H1 (cell line): ENCODE results near the gene PPP1R12C. TPM values are rescaled to one million over a fixed set of nuclear protein-coding genes. Genes with fewer than 3 reads are reported as not detected.

ENCODE experiments used
- EZH2 ChIP-seq: fragments of 200-600 bp; sonication (generic); IDR thresholded peaks from 2 replicates; pipeline ENCODE4 v1.7.1; 2012; ENCODE audit warnings: low read depth, mild to moderate bottlenecking, moderate library complexity, low read length, inconsistent platforms; ENCODE audit not compliant: severe bottlenecking
- GABPA ChIP-seq: IDR thresholded peaks from 2 replicates; pipeline ENCODE4 v1.6.1; 2011; ENCODE audit warnings: mild to moderate bottlenecking, low read length, moderate library complexity, borderline replicate concordance; ENCODE audit not compliant: insufficient read depth
- JUND ChIP-seq: IDR thresholded peaks from 2 replicates; pipeline ENCODE4 v1.6.1; 2011; ENCODE audit warnings: mild to moderate bottlenecking, improper control_type of control experiment, low read length
- KDM4A ChIP-seq: IDR thresholded peaks from one replicate; pipeline ENCODE4 v1.7.1; 2012; ENCODE audit warnings: low read depth, mild to moderate bottlenecking, moderate library complexity, low read length, inconsistent platforms; ENCODE audit not compliant: severe bottlenecking
- NANOG ChIP-seq: IDR thresholded peaks from 2 replicates; pipeline ENCODE4 v1.6.1; 2011; ENCODE audit warnings: low read length, low read depth, mild to moderate bottlenecking, inconsistent platforms; ENCODE audit not compliant: insufficient read depth, poor library complexity, severe bottlenecking
- POLR2AphosphoS5 ChIP-seq: IDR thresholded peaks from 2 replicates; pipeline ENCODE4 v1.6.1; 2011; ENCODE audit warnings: low read depth, low read length
- RAD21 ChIP-seq, 2 experiments: IDR thresholded peaks in 1 of 2; conservative IDR thresholded peaks in 1 of 2; 2 replicates each; pipeline ENCODE4 v1.6.1; 2011; ENCODE audit warnings: low read depth in 2 of 2, low read length in 2 of 2, improper control_type of control experiment in 1 of 2, inconsistent platforms in 1 of 2, mild to moderate bottlenecking in 1 of 2, moderate library complexity in 1 of 2
- SIN3A ChIP-seq, 2 experiments: IDR thresholded peaks in 1 of 2; conservative IDR thresholded peaks in 1 of 2; 2 replicates each; pipeline ENCODE4 v1.6.1; 2011 to 2012; ENCODE audit warnings: low read length in 2 of 2, improper control_type of control experiment in 1 of 2, low read depth in 1 of 2, mild to moderate bottlenecking in 1 of 2
- SIX5 ChIP-seq: IDR thresholded peaks from 2 replicates; pipeline ENCODE4 v1.6.1; 2011; ENCODE audit warnings: mild to moderate bottlenecking, low read depth, low read length
- TCF12 ChIP-seq: IDR thresholded peaks from 2 replicates; pipeline ENCODE4 v1.6.1; 2011; ENCODE audit warnings: low read depth, mild to moderate bottlenecking, low read length
- YY1 ChIP-seq: IDR thresholded peaks from 2 replicates; pipeline ENCODE4 v1.6.1; 2011; ENCODE audit warnings: low read depth, mild to moderate bottlenecking, low read length
- polyA plus RNA-seq, 7 experiments: library from polyadenylated mRNA; depleted of rRNA in 3 of 7; stranded (reverse) in 5 of 7; unstranded in 2 of 7; fragments of >200 nt in 5 of 7; fragments of 200-250 nt in 2 of 7; gene quantifications; 1 replicate in 5 of 7; 2 replicates in 1 of 7; 4 replicates in 1 of 7; pipeline versions ENCODE4 v1.2.1 to v1.2.3, GENCODE V29; 2011 to 2013; ENCODE audit warnings: missing spikeins in 2 of 7, mixed read lengths in 2 of 7
- total RNA-seq: library from RNA; stranded (reverse); fragmentation: NEBNext Ultra II Directional; extraction: Animal tissue kit (Norgen Biotek cat#: 25700); gene quantifications from 2 replicates; pipeline ENCODE4 v1.2.1, GENCODE V29; 2021
- TF ChIP-seq, protein P1 (sequence below), 3 experiments: IDR thresholded peaks; 1 replicate in 2 of 3; 2 replicates in 1 of 3; pipeline versions ENCODE4 v1.5.1 to v1.6.1; 2011; ENCODE audit warnings: low read length in 3 of 3, mild to moderate bottlenecking in 3 of 3, inconsistent platforms in 2 of 3, low read depth in 1 of 3, moderate library complexity in 1 of 3; ENCODE audit not compliant: insufficient read depth in 1 of 3; ENCODE audit errors: control extremely low read depth in 1 of 3

PPP1R12C gene
- total and polyA plus RNA-seq, 2 of the 8 experiments (the other 6 are each of a cell fraction or from before 2014, with no cell fraction given) = 31.7 to 71.5 TPM

DNA sequence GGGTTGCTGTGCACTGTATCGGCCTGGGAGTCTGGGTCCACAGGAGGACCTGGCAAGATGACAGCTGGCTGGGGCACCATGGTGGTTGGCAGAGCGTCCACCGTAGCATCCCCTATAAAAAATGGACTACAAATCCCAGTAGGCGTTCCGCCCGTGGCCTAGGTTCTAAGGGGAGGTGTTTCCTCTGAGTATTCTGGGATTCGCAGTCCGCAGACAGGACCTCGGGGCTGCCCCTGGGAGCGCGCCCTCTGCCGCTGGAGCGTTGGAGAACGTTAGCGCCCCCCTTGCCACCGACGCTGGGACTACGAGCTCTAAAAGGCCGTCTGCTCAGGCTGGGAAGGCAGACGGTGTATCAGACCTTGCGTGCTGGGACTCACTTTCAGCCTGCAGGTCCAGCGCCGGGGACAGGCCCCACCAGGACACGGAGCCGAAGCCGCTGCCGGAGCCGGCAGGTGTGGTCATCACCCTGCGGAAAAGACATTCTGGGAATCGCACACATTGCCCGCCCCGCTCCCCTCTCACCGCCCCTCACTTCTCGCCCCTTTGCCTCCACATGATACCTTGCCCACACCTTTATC is 48.6 kb upstream of the PPP1R12C start (continued):
- TF ChIP-seq RAD21 (IDR thresholded peaks at IDR 0.05 in 1 of 2, conservative IDR thresholded peaks at IDR 0.05 in 1 of 2; ENCODE audit: low read depth in 2 of 2, low read length in 2 of 2) (peak in 1 of 2 experiments; percentile 34; a peak in 2 of 4 replicates), JUND (no peak), EZH2 (no peak), KDM4A (peak; percentile 48), NANOG (no peak), SIX5 (peak; percentile 96), TCF12 (0 out of 2 replicates have a peak, but pooled peaks have one; percentile 15), POLR2AphosphoS5 (no peak), YY1 (peak; percentile 68), GABPA (0 out of 2 replicates have a peak, but pooled peaks have one; percentile 28), SIN3A (conservative IDR thresholded peaks at IDR 0.05 in 1 of 2, IDR thresholded peaks at IDR 0.05 in 1 of 2; ENCODE audit: low read depth in 1 of 2, low read length in 2 of 2) (peak; percentile 75 to 95; a peak in 2 of 4 replicates)
- TF ChIP-seq, protein P1, sequence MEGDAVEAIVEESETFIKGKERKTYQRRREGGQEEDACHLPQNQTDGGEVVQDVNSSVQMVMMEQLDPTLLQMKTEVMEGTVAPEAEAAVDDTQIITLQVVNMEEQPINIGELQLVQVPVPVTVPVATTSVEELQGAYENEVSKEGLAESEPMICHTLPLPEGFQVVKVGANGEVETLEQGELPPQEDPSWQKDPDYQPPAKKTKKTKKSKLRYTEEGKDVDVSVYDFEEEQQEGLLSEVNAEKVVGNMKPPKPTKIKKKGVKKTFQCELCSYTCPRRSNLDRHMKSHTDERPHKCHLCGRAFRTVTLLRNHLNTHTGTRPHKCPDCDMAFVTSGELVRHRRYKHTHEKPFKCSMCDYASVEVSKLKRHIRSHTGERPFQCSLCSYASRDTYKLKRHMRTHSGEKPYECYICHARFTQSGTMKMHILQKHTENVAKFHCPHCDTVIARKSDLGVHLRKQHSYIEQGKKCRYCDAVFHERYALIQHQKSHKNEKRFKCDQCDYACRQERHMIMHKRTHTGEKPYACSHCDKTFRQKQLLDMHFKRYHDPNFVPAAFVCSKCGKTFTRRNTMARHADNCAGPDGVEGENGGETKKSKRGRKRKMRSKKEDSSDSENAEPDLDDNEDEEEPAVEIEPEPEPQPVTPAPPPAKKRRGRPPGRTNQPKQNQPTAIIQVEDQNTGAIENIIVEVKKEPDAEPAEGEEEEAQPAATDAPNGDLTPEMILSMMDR (IDR thresholded peaks at IDR 0.05; ENCODE audit: control extremely low read depth in 1 of 3, insufficient read depth in 1 of 3, low read depth in 1 of 3, low read length in 3 of 3) = peak; percentile 68 to 96 (median 85)
